HepG2 (cell line): ENCODE data around the gene B3GALT6. TPM values are rescaled to one million over a fixed set of nuclear protein-coding genes. Genes with fewer than 3 reads are reported as not detected.

Experiments
- ATAC-seq: fragments of 200-7000 bp; cut with Tn5 transposase; 3 replicates; pipeline ENCODE4 v1.9.1; 2020; ENCODE audit warnings: mild to moderate bottlenecking, moderate library complexity
- BruUV-seq: library from RNA; stranded (reverse); fragments of 400-500 nt; replicated peaks from 2 replicates; lab custom pipeline; 2021; lab: Mats Ljungman, UMichigan
- CTCF ChIA-PET: fragments of 300-600 bp; formaldehyde crosslinking; extraction: SDS; loops from one replicate; lab custom pipeline; 2021; ENCODE audit warnings: low total read pairs, inconsistent platforms, low intra/inter-chr PET ratio; lab: Yijun Ruan, JAX
- POLR2A ChIA-PET: fragments of 350-600 bp; sonication (Branson Sonifier 250); formaldehyde crosslinking; loops from one replicate; lab custom pipeline; 2020; ENCODE audit warnings: antibody characterized with exemption, inconsistent platforms; lab: Yijun Ruan, JAX
- DNase-seq: peaks from one replicate; pipeline ENCODE4 v3.0.0-alpha.2; 2015; ENCODE audit warnings: low spot score
- FAIRE-seq: peaks from 3 replicates; lab custom pipeline; 2011; peaks lifted over from hg19 to GRCh38; lab: Jason Lieb, UNC
- H2AFZ ChIP-seq: one replicate; pipeline ENCODE4 v1.6.1; 2011; ENCODE audit warnings: low read length, inconsistent platforms
- H3K27ac ChIP-seq: fragments of 300-600 bp; 3 replicates; pipeline ENCODE4 v1.8.0; 2011; ENCODE audit warnings: mixed run types, mild to moderate bottlenecking, mixed read lengths, low read length, inconsistent platforms; ENCODE audit not compliant: insufficient read depth; ENCODE audit errors: extremely low read length
- H3K27me3 ChIP-seq, 2 experiments: fragments of 200-600 bp in 1 of 2; 2 replicates in 1 of 2; 3 replicates in 1 of 2; pipeline versions ENCODE4 v1.6.0 to v1.8.0; 2011; ENCODE audit warnings: low read length in 2 of 2, mild to moderate bottlenecking in 2 of 2, moderate library complexity in 2 of 2, inconsistent platforms in 1 of 2; ENCODE audit not compliant: insufficient read depth in 2 of 2, control insufficient read depth in 1 of 2
- H3K36me3 ChIP-seq, 2 experiments: fragments of 200-600 bp in 1 of 2; replicated peaks in 1 of 2; 2 replicates in 1 of 2; 3 replicates in 1 of 2; pipeline versions ENCODE4 v1.5.1 to v1.8.0; 2011; ENCODE audit warnings: low read length in 2 of 2, inconsistent platforms in 1 of 2; ENCODE audit not compliant: insufficient read depth in 2 of 2, control insufficient read depth in 1 of 2
- H3K4me1 ChIP-seq: 2 replicates; pipeline ENCODE4 v1.5.1; 2012; ENCODE audit warnings: low read length, inconsistent platforms; ENCODE audit not compliant: insufficient read depth
- H3K4me2 ChIP-seq: 2 replicates; pipeline ENCODE4 v1.6.0; 2011; ENCODE audit warnings: low read depth, low read length, inconsistent platforms
- H3K4me3 ChIP-seq, 3 experiments: fragments of 200-600 bp in 1 of 3; sonication (generic), shearing (Covaris generic) in 1 of 3; replicated peaks in 1 of 3; 2 replicates each; pipeline ENCODE4 v1.5.1; 2011 to 2016; ENCODE audit warnings: low read length in 3 of 3, inconsistent platforms in 2 of 3, low read depth in 2 of 3, mild to moderate bottlenecking in 2 of 3, control low read depth in 1 of 3, mixed read lengths in 1 of 3; ENCODE audit not compliant: insufficient read depth in 1 of 3
- H3K79me2 ChIP-seq: one replicate; pipeline ENCODE4 v1.6.1; 2011; ENCODE audit warnings: low read length, inconsistent platforms; ENCODE audit not compliant: insufficient read depth
- H3K9ac ChIP-seq: 2 replicates; pipeline ENCODE4 v1.6.0; 2011; ENCODE audit warnings: mild to moderate bottlenecking, low read depth, low read length, inconsistent platforms; ENCODE audit not compliant: insufficient read depth
- H3K9me3 ChIP-seq: 2 replicates; pipeline ENCODE4 v1.5.1; 2012; ENCODE audit warnings: mild to moderate bottlenecking, low read length
- H4K20me1 ChIP-seq: 2 replicates; pipeline ENCODE4 v1.6.0; 2011; ENCODE audit warnings: inconsistent platforms, mild to moderate bottlenecking, low read length, moderate library complexity; ENCODE audit not compliant: insufficient read depth
- AGO1 ChIP-seq: fragments of 200-400 bp; formaldehyde crosslinking; IDR thresholded peaks from 2 replicates; pipeline ENCODE4 v1.6.1; 2017; ENCODE audit warnings: mild to moderate bottlenecking, low read depth, low read length, moderate library complexity; ENCODE audit not compliant: poor library complexity, severe bottlenecking
- MLLT10 ChIP-seq: sonication (generic); formaldehyde crosslinking; IDR thresholded peaks from 2 replicates; pipeline ENCODE4 v1.4.0; 2020; ENCODE audit warnings: missing genetic modification reagents
- PHF20 ChIP-seq: sonication (generic); formaldehyde crosslinking; IDR thresholded peaks from 2 replicates; pipeline ENCODE4 v1.5.0; 2020; ENCODE audit warnings: mild to moderate bottlenecking, missing genetic modification reagents
- ZBTB38 ChIP-seq: sonication (generic); formaldehyde crosslinking; IDR thresholded peaks from 2 replicates; pipeline ENCODE4 v1.5.1; 2020; ENCODE audit warnings: mild to moderate bottlenecking, missing genetic modification reagents
- ZC3H4 ChIP-seq: sonication (generic); formaldehyde crosslinking; IDR thresholded peaks from 2 replicates; pipeline ENCODE4 v1.4.0; 2020; ENCODE audit warnings: missing genetic modification reagents, borderline replicate concordance
- ZNF101 ChIP-seq: sonication (generic); formaldehyde crosslinking; IDR thresholded peaks from 2 replicates; pipeline ENCODE4 v1.4.0; 2020; ENCODE audit warnings: mild to moderate bottlenecking, low read depth, missing genetic modification reagents, borderline replicate concordance
- ZNF34 ChIP-seq: sonication (generic); formaldehyde crosslinking; IDR thresholded peaks from 2 replicates; pipeline ENCODE4 v1.4.0; 2020; ENCODE audit warnings: mild to moderate bottlenecking, missing genetic modification reagents, borderline replicate concordance
- ZNF484 ChIP-seq: sonication (generic); formaldehyde crosslinking; IDR thresholded peaks from 2 replicates; pipeline ENCODE4 v1.5.1; 2020; ENCODE audit warnings: mild to moderate bottlenecking, low read depth, missing genetic modification reagents, borderline replicate concordance
- WGBS: methylation state at CpG from one replicate; pipeline ENCODE4 v1.1.6; 2017; ENCODE audit warnings: low lambda C conversion rate; 5-methylcytosine and 5-hydroxymethylcytosine counted together
- in situ Hi-C: cut with HindIII; loops from 2 replicates; pipeline ENCODE4 v1.10.0; 2017; ENCODE audit warnings: low pct_unique_long_range_greater_than_20kb; ENCODE audit not compliant: extremely low pct_ligation_motif_present
- intact Hi-C: fragments of 100-400 bp; cut with micrococcal nuclease; formaldehyde crosslinking; loops from one replicate; pipeline ENCODE4 v1.10.0; 2022; ENCODE audit not compliant: unreplicated experiment
- polyA plus RNA-seq, 8 experiments: library from polyadenylated mRNA; depleted of rRNA in 3 of 8; stranded (reverse) in 7 of 8; unstranded in 1 of 8; fragments of >200 nt; fragmentation: Illumina TruSeq in 4 of 8; extraction: Trizol in 4 of 8; gene quantifications; 2 replicates each; pipeline versions ENCODE4 v1.2.1 to v1.2.3, GENCODE V29; 2011 to 2016; ENCODE audit warnings: low read depth in 4 of 8, missing spikeins in 1 of 8, mixed read lengths in 1 of 8; ENCODE audit not compliant: insufficient read depth in 1 of 8
- total RNA-seq, 5 experiments: library from RNA; depleted of rRNA; stranded (reverse); fragments of >200 nt; fragmentation: Illumina TruSeq; extraction: Trizol; gene quantifications; 2 replicates each; pipeline ENCODE4 v1.2.3, GENCODE V29; 2016; ENCODE audit warnings: low read depth in 1 of 5
- TF ChIP-seq, protein P1 (sequence below): sonication (generic); formaldehyde crosslinking; conservative IDR thresholded peaks from 2 replicates; pipeline ENCODE4 v1.8.0; 2022; ENCODE audit warnings: missing genetic modification reagents
- TF ChIP-seq, protein P2 (sequence below): sonication (generic); formaldehyde crosslinking; IDR thresholded peaks from 2 replicates; pipeline ENCODE4 v1.9.0; 2022; ENCODE audit warnings: missing genetic modification reagents, mild to moderate bottlenecking, borderline replicate concordance

Gene B3GALT6
- total and polyA plus RNA-seq, 2 of the 13 experiments (the other 11 are each of a cell fraction or from before 2014, with no cell fraction given) = 3.9 to 14.2 TPM

DNA sequence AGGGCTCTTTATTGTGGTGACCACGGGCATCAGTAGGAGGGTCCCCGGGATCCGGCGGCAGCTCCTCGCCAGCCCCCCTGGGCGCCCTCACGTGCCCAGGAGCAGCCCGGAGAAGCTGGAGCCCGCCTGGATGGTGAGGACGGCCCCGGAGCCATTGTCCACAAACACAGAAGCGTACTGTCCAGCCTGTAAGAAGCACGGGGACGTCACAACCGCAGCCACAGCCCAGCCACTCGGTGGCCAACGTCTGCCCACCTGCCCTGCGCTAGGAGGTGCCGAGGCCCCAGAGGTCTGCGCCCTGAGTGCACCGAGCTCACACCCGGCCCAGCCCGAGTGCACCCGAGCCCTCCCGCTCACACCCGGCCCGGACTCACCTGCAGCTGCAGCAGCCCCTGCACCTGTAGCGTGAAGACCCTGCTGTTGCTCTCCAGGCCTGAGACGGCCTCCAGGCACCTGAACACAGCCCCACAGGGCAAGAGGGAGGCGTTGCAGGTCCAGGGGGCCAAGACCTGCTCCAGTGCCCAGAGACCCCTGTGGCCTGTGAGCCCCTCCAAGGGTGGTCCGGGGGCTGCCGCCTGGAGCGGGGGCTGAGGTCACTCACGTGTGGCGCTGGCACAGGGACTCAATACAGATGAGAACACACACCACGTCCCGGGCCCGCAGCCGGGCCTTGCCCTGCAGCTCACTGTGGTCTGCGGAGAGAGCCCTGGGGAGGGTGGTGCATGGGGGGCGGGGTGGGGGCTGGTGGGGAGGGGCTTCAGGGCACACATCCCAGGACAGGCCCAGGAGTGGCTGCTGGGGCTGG lies 10.6 kb downstream of the B3GALT6 start (continued):
- TF ChIP-seq ZC3H4 (CRISPR knock-in tag) = no peak
- TF ChIP-seq, all 625 proteins: peak for 0

DNA sequence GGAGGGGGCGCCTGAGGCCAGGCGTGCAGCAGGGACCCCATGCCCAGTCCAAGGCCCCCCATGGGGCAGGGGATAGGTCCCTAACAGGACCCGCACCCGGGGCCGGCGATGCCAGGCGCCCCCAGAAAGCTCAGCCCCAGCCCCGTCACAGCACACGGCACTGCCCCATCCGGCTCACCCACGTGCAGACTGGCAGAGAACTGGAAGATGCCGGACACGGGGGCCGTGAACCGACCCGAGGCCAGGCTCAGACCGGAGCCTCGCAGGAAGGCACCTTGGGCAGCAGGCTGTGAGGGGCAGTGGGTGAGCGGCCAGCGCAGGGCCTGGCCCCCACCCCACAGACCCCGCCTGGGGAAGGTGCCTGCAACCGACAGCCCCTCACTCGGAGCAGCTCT lies 11.2 kb downstream of the B3GALT6 start:
- in situ Hi-C loops = no loop called here
- ATAC-seq (no peak), DNase-seq (no peak), FAIRE-seq (no peak)
- H3K9ac ChIP-seq = no peak overlapping the region
- peaks cover 37% of the 10 kb centered on the region for H3K4me1 ChIP-seq
- H3K79me2 ChIP-seq = no peaks in the 10 kb centered on the region
- WGBS = 96% methylated on average over 5 of the region's 23 CpGs
- H2AFZ ChIP-seq = no peak overlapping the region
- H3K4me2 ChIP-seq = no peak overlapping the region
- no peaks in the 10 kb centered on the region for H3K9me3 ChIP-seq
- no peak overlapping the region for H3K27ac ChIP-seq
- H3K27me3 ChIP-seq = no peaks in the 10 kb centered on the region
- intact Hi-C loops = no loop called here
- H3K36me3 ChIP-seq = no peaks in the 10 kb centered on the region
- no TSS peak for BruUV-seq
- TF ChIP-seq MLLT10 (CRISPR knock-in tag) (no peak), AGO1 (peak; percentile 8)
- H4K20me1 ChIP-seq = no peaks in the 10 kb centered on the region
- no peak overlapping the region for H3K4me3 ChIP-seq
- CTCF ChIA-PET = no interaction called here
- POLR2A ChIA-PET = no interaction called here

DNA sequence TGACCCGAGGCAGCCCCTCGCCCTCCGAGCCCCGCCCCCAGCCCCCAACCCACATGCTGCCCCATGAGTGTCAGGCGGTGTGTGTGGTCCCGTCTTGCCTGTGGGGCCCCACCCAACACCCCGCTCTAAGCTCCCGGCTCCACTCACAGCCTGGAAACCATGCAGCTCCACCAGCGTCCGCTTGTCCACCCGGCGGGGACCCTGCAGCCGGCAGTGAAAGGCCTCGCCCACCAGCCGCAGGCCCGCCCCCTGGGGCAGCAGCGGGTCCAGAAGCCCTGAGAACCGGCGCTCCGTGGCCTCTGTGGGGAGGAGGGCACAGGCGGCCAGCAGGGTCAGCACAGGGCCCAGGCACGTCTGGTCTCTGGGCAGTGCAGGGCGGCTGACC lies 11.8 kb downstream of the B3GALT6 start:
- FAIRE-seq (no peak), ATAC-seq (peak; percentile 12), DNase-seq (no peak)
- Histone ChIP-seq H3K9ac (no peak overlapping the region), H3K36me3 (no peaks in the 10 kb centered on the region), H3K79me2 (no peaks in the 10 kb centered on the region), H3K4me3 (peak overlapping the region in 2 of 3 experiments; percentile 15 to 52; a peak in 2 of 6 replicates), H4K20me1 (no peaks in the 10 kb centered on the region), H3K27me3 (no peaks in the 10 kb centered on the region), H3K4me1 (peaks cover 32% of the 10 kb centered on the region), H3K27ac (no peak overlapping the region), H2AFZ (no peak overlapping the region), H3K9me3 (no peaks in the 10 kb centered on the region), H3K4me2 (peak overlapping the region; percentile 67)
- ChIA-PET CTCF (no interaction called here), POLR2A (no interaction called here)
- WGBS = 17% methylated on average over 7 of the region's 23 CpGs
- in situ Hi-C loops (no loop called here), intact Hi-C loops (no loop called here)
- no TSS peak for BruUV-seq
- TF ChIP-seq PHF20 (no peak), ZBTB38 (peak; percentile 41; the same call in 1 of the 2 replicates), ZNF484 (CRISPR knock-in tag) (no peak), ZNF101 (CRISPR knock-in tag) (no peak), ZNF34 (CRISPR knock-in tag) (no peak)
- TF ChIP-seq, protein P1, sequence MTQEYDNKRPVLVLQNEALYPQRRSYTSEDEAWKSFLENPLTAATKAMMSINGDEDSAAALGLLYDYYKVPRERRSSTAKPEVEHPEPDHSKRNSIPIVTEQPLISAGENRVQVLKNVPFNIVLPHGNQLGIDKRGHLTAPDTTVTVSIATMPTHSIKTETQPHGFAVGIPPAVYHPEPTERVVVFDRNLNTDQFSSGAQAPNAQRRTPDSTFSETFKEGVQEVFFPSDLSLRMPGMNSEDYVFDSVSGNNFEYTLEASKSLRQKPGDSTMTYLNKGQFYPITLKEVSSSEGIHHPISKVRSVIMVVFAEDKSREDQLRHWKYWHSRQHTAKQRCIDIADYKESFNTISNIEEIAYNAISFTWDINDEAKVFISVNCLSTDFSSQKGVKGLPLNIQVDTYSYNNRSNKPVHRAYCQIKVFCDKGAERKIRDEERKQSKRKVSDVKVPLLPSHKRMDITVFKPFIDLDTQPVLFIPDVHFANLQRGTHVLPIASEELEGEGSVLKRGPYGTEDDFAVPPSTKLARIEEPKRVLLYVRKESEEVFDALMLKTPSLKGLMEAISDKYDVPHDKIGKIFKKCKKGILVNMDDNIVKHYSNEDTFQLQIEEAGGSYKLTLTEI = no peak
- TF ChIP-seq, protein P2, sequence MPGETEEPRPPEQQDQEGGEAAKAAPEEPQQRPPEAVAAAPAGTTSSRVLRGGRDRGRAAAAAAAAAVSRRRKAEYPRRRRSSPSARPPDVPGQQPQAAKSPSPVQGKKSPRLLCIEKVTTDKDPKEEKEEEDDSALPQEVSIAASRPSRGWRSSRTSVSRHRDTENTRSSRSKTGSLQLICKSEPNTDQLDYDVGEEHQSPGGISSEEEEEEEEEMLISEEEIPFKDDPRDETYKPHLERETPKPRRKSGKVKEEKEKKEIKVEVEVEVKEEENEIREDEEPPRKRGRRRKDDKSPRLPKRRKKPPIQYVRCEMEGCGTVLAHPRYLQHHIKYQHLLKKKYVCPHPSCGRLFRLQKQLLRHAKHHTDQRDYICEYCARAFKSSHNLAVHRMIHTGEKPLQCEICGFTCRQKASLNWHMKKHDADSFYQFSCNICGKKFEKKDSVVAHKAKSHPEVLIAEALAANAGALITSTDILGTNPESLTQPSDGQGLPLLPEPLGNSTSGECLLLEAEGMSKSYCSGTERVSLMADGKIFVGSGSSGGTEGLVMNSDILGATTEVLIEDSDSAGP (CRISPR knock-in tag) = 0 out of 2 replicates have a peak, but pooled peaks have one; percentile 3
